Lower leg skin (tissue), 4 donors: ENCODE data around the gene TFF2. TPM values are rescaled to one million over a fixed set of nuclear protein-coding genes. Genes with fewer than 3 reads are reported as not detected.

Source experiments
- DNase-seq, 2 donors: peaks; one replicate each; pipeline ENCODE4 v3.0.0-alpha.2; 2019; ENCODE audit warnings: low spot score in 2 of 2
- H3K4me3 ChIP-seq: fragments of 200-600 bp; sonication (generic); 2 replicates; pipeline ENCODE4 v1.5.1; 2017; ENCODE audit warnings: mild to moderate bottlenecking, low read depth; ENCODE audit not compliant: poor library complexity, severe bottlenecking
- CTCF ChIP-seq, 3 donors: fragments of 450-650 bp; IDR thresholded peaks; one replicate each; pipeline ENCODE4 v1.5.1; 2016; ENCODE audit warnings: antibody characterized with exemption in 3 of 3, mild to moderate bottlenecking in 3 of 3, moderate library complexity in 2 of 3
- POLR2A ChIP-seq, 2 donors: fragments of 450-650 bp; IDR thresholded peaks; one replicate each; pipeline ENCODE4 v1.6.1; 2016 to 2017; ENCODE audit warnings: antibody characterized with exemption in 2 of 2, mild to moderate bottlenecking in 1 of 2, moderate library complexity in 1 of 2
- WGBS, 2 donors: methylation state at CpG; one replicate each; pipeline ENCODE4 v1.1.5; 2018; 5-methylcytosine and 5-hydroxymethylcytosine counted together
- intact Hi-C: fragments of 100-400 bp; cut with DNase I; formaldehyde crosslinking; loops from one replicate; pipeline ENCODE4 v1.15.0; 2023; ENCODE audit warnings: low total_unique reads
- total RNA-seq, 4 donors: library from RNA; depleted of rRNA; stranded (reverse); fragments of >200 nt; gene quantifications; one replicate each; pipeline ENCODE4 v1.1.0, GENCODE V29; 2016

The TFF2 gene
- total RNA-seq, 4 donors from 2014 or later, result not detected

DNA sequence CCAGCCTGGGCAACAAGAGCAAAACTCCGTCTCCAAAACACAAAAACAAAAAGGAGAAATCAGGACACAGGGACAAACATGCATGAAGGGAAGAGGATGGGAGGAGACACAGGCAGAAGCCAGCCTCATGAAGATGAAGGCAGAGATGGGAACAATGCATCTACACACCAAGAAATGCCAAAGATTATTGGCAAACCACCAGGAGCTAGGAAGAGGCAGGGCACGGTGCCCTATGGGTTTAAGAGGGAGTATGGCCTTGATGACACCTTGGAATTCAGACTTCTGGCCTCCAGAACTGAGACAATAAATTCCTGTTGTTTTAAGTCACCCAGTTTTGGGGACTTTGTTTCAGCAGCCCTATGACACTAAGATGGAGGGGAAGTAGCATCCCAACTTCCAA is 39.9 kb upstream of the TFF2 start:
- TF ChIP-seq CTCF (IDR thresholded peaks at IDR 0.05), result no peak
- TF ChIP-seq POLR2A (IDR thresholded peaks at IDR 0.05), result no peak
- 47 to 53% methylated on average over 2 of the region's 2 CpGs for WGBS, 2 donors
- no peak overlapping the region for H3K4me3 ChIP-seq
- no peak for DNase-seq
- intact Hi-C loops, result no loop called here

DNA sequence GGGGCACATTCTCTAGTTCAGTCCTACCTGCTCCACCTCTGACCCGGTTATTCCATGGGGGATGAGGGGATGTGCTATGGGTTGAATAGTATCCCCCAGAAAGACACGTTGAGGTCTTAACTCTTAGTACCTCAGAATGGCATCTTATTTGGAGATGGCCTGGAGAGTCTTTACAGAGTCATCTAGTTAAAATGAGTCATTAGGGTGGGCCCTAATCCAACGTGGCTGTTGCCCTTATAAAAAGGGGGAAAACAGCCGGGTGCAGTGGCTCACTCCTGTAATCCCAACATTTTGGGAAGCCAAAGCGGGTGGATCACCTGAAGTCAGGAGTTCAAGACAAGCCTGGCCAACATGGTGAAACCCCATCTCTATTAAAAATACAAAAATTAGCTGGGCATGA is 39.4 kb upstream of the TFF2 start:
- no peak for TF ChIP-seq POLR2A (IDR thresholded peaks at IDR 0.05)
- no peak for TF ChIP-seq CTCF (IDR thresholded peaks at IDR 0.05)
- intact Hi-C loops, result no loop called here
- 62 to 73% methylated on average over 5 of the region's 5 CpGs for WGBS, 2 donors
- no peak overlapping the region for H3K4me3 ChIP-seq
- DNase-seq, result no peak

- no peak for DNase-seq
- TF ChIP-seq CTCF (IDR thresholded peaks at IDR 0.05) (no peak), POLR2A (IDR thresholded peaks at IDR 0.05) (no peak)
- WGBS, 2 donors, result 71 to 79% methylated on average over 6 of the region's 6 CpGs
- H3K4me3 ChIP-seq, result no peak overlapping the region
- intact Hi-C loops, result no loop called here
Measured at GRCh38 chr21:42389449-42389835, 38.6 kb upstream of the TFF2 start.

DNA sequence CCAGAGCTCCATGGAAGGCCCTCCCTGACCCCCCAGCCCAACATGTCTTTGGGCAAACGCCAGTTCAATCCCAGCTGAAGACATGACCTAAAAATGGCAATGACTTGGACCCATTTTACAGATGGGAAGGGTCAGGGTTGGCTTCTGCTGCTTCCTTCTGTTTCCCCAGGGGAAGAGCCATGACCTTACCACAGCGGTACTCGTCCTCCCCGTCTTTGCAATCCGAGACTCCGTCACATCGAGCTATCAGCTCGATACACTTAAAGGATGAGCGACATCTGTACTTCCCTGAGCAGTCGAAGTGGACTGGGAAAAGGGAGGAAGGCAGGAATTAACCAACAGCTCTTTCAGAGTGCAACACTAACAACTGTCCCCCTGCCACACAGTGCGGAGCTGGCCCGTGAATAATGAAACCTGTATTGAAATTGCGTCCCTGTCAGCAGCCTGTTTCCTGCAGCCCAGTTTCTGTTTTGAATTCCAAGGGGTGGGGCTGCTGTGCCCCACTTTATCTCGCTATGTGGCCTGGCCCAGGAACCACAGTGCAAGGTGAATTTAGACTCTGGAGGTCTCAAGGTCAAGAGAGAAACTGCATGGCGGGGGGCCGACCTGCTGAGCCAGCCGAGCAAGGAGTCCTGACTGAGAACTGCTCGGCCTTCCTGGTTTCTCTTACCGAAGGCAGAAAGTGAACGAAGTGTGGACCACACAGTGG is 38.1 kb upstream of the TFF2 start:
- intact Hi-C loops, result no loop called here
- TF ChIP-seq CTCF (IDR thresholded peaks at IDR 0.05) (no peak), POLR2A (IDR thresholded peaks at IDR 0.05) (no peak)
- no peak overlapping the region for H3K4me3 ChIP-seq
- 78 to 81% methylated on average over 20 of the region's 20 CpGs for WGBS, 2 donors
- DNase-seq, result no peak

DNA sequence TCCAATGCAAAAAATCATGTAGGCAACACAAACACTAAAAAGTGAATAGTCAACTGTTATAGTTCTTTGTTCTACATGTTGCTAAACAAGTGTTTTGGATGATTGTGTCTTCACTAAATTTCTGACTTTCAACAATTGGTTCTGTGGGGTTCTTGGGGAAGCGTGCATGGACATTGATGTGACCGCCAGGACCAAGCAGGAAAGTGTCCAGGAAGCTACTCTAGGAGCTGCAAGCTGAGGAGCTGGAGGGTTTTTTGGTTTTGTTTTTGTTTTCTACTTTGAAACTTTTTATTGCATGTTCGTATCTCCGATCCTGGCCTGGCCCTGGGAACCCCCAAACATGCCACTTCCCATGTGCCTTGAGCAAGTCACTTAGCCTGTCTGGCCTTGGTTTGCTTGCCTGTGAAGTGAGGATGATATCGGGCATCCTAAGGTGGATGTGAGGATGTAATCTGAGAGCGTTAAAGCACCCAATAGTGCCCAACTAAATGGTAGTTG is 37.1 kb upstream of the TFF2 start:
- TF ChIP-seq POLR2A (IDR thresholded peaks at IDR 0.05), result no peak
- TF ChIP-seq CTCF (IDR thresholded peaks at IDR 0.05), result no peak
- no peak overlapping the region for H3K4me3 ChIP-seq
- DNase-seq, result no peak
- intact Hi-C loops, result no loop called here
- 86 to 87% methylated on average over 6 of the region's 6 CpGs for WGBS, 2 donors

DNA sequence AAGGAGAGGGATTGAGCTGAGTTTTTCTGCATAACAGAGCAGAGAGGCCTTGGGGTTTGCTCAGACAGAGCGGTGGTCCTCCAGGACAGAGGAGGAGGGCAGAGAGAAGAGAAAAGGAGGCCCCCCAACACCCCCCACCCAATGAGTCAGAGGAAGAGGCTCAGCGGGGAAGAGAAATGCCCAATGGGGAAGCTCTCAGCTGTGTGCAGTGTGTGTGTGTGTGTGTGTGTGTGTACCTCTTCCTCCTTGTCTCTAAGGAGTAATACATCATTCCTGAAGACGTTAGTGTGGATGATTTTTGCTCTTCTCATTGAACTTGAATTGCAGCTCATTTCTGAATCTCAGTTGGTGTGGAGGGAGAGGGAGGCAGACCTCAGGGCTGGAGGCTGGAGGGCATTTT is 36.4 kb upstream of the TFF2 start:
- DNase-seq, result no peak
- intact Hi-C loops, result no loop called here
- no peak for TF ChIP-seq CTCF (IDR thresholded peaks at IDR 0.05)
- no peak for TF ChIP-seq POLR2A (IDR thresholded peaks at IDR 0.05)
- no peak overlapping the region for H3K4me3 ChIP-seq
- WGBS, 2 donors, result 53 to 55% methylated on average over 3 of the region's 3 CpGs
